HCT116 (cell line): ENCODE results near the gene TBC1D4. TPM values are rescaled to one million over a fixed set of nuclear protein-coding genes. Genes with fewer than 3 reads are reported as not detected.

Source experiments
- ATAC-seq: fragments of 200-7000 bp; cut with Tn5 transposase; 2 replicates; pipeline ENCODE4 v1.9.1; 2020; ENCODE audit warnings: mild to moderate bottlenecking, moderate library complexity
- BruUV-seq: library from RNA; stranded (reverse); fragments of 400-500 nt; replicated peaks from 2 replicates; lab custom pipeline; 2021; lab: Mats Ljungman, UMichigan
- CTCF ChIA-PET: fragments of 300-600 bp; sonication (Branson Sonifier 250); formaldehyde crosslinking; loops from one replicate; lab custom pipeline; 2021; ENCODE audit warnings: antibody characterized with exemption; lab: Charles Lee
- POLR2A ChIA-PET: fragments of 300-600, 350-600 bp; sonication (Branson Sonifier 250); formaldehyde crosslinking; loops from one replicate; lab custom pipeline; 2021; ENCODE audit warnings: antibody characterized with exemption; lab: Charles Lee
- RAD21 ChIA-PET, 2 experiments: fragments of 300-600 bp; sonication (Branson Sonifier 250); formaldehyde crosslinking; loops; one replicate each; lab custom pipeline; 2023; ENCODE audit warnings: low total read pairs in 2 of 2; ENCODE audit not compliant: uncharacterized antibody in 2 of 2, unreplicated experiment in 2 of 2, low non-redundant PET in 1 of 2; lab: Charles Lee
- DNase-seq: peaks from one replicate; pipeline ENCODE4 v3.0.0-alpha.2; 2010; ENCODE audit warnings: low read depth, low spot score
- H2AFZ ChIP-seq: fragments of 200-600 bp; shearing (Covaris generic), sonication (generic); 2 replicates; pipeline ENCODE4 v1.6.1; 2017; ENCODE audit warnings: low read depth, mixed run types, mixed read lengths, antibody characterized with exemption, low read length; ENCODE audit not compliant: poor library complexity, severe bottlenecking
- H3K27ac ChIP-seq: 2 replicates; pipeline ENCODE4 v1.5.1; 2012; ENCODE audit warnings: low read depth, low read length
- H3K27me3 ChIP-seq: fragments of 200-600 bp; sonication (generic); 2 replicates; pipeline ENCODE4 v1.6.1; 2016; ENCODE audit warnings: mixed run types, low read length, mixed read lengths; ENCODE audit not compliant: insufficient read depth
- H3K36me3 ChIP-seq, 2 experiments: fragments of 200-500 bp in 1 of 2; fragments of 200-600 bp in 1 of 2; sonication (Bioruptor generic) in 1 of 2; sonication (generic) in 1 of 2; 2 replicates each; pipeline versions ENCODE4 v1.5.1 to v1.6.1; 2014 to 2016; ENCODE audit warnings: low read length in 2 of 2, inconsistent platforms in 1 of 2, mixed read lengths in 1 of 2, mixed run types in 1 of 2; ENCODE audit not compliant: insufficient read depth in 2 of 2, control insufficient read depth in 1 of 2
- H3K4me1 ChIP-seq, 2 experiments: fragments of 200-600 bp in 1 of 2; sonication (generic) in 1 of 2; 2 replicates each; pipeline versions ENCODE4 v1.5.1 to v1.6.1; 2012 to 2017; ENCODE audit warnings: low read length in 2 of 2, inconsistent platforms in 1 of 2, mild to moderate bottlenecking in 1 of 2, mixed read lengths in 1 of 2, mixed run types in 1 of 2, moderate library complexity in 1 of 2; ENCODE audit not compliant: insufficient read depth in 2 of 2, control insufficient read depth in 1 of 2
- H3K4me2 ChIP-seq: fragments of 200-600 bp; sonication (generic); 2 replicates; pipeline ENCODE4 v1.6.1; 2017; ENCODE audit warnings: mixed run types, low read length, mixed read lengths
- H3K4me3 ChIP-seq, 2 experiments: fragments of 200-600 bp in 1 of 2; sonication (generic) in 1 of 2; replicated peaks in 1 of 2; 2 replicates each; pipeline ENCODE4 v1.5.1; 2011 to 2016; ENCODE audit warnings: low read length in 2 of 2, control low read depth in 1 of 2, low read depth in 1 of 2, mild to moderate bottlenecking in 1 of 2, mixed read lengths in 1 of 2, mixed run types in 1 of 2
- H3K79me2 ChIP-seq: fragments of 200-600 bp; sonication (generic); 2 replicates; pipeline ENCODE4 v1.6.1; 2017; ENCODE audit warnings: mild to moderate bottlenecking, mixed run types, low read length, moderate library complexity, mixed read lengths; ENCODE audit not compliant: insufficient read depth
- H3K9ac ChIP-seq: fragments of 200-600 bp; sonication (generic); 2 replicates; pipeline ENCODE4 v1.6.1; 2016; ENCODE audit warnings: low read length, mixed read lengths
- H3K9me2 ChIP-seq: fragments of 200-600 bp; sonication (generic), shearing (Covaris generic); 2 replicates; pipeline ENCODE4 v1.6.1; 2017; ENCODE audit warnings: mixed run types, mild to moderate bottlenecking, moderate library complexity; ENCODE audit not compliant: insufficient read depth
- H3K9me3 ChIP-seq, 2 experiments: fragments of 200-500 bp in 1 of 2; fragments of 200-600 bp in 1 of 2; sonication (Bioruptor generic) in 1 of 2; sonication (generic) in 1 of 2; 2 replicates each; pipeline ENCODE4 v1.6.1; 2014 to 2017; ENCODE audit warnings: low read length in 2 of 2, mixed read lengths in 2 of 2, inconsistent platforms in 1 of 2, low read depth in 1 of 2, mild to moderate bottlenecking in 1 of 2, mixed run types in 1 of 2, moderate library complexity in 1 of 2; ENCODE audit not compliant: control insufficient read depth in 1 of 2, insufficient read depth in 1 of 2
- H4K20me1 ChIP-seq: fragments of 200-600 bp; sonication (generic), shearing (Covaris generic); 2 replicates; pipeline ENCODE4 v1.6.1; 2017; ENCODE audit warnings: mixed run types, mild to moderate bottlenecking, moderate library complexity; ENCODE audit not compliant: insufficient read depth
- CBX3 ChIP-seq: IDR thresholded peaks from 2 replicates; pipeline ENCODE4 v1.6.1; 2012; ENCODE audit warnings: low read depth
- CTCF ChIP-seq, 3 experiments: fragments of 200-600 bp in 1 of 3; sonication (generic) in 1 of 3; IDR thresholded peaks in 2 of 3; conservative IDR thresholded peaks in 1 of 3; 2 replicates each; pipeline ENCODE4 v1.5.1; 2012 to 2017; ENCODE audit warnings: low read depth in 2 of 3, low read length in 2 of 3, antibody characterized with exemption in 1 of 3, borderline replicate concordance in 1 of 3, control low read depth in 1 of 3, mild to moderate bottlenecking in 1 of 3, mixed read lengths in 1 of 3, mixed run types in 1 of 3, moderate library complexity in 1 of 3; ENCODE audit not compliant: insufficient read depth in 1 of 3
- EGR1 ChIP-seq: IDR thresholded peaks from 2 replicates; pipeline ENCODE4 v1.6.1; 2012; ENCODE audit warnings: low read depth
- JUND ChIP-seq: IDR thresholded peaks from 2 replicates; pipeline ENCODE4 v1.6.1; 2012
- RAD21 ChIP-seq: IDR thresholded peaks from 2 replicates; pipeline ENCODE4 v1.6.1; 2012; ENCODE audit warnings: low read depth, mild to moderate bottlenecking
- REST ChIP-seq: IDR thresholded peaks from 2 replicates; pipeline ENCODE4 v1.6.1; 2012; ENCODE audit warnings: low read depth
- SP1 ChIP-seq: IDR thresholded peaks from 2 replicates; pipeline ENCODE4 v1.6.1; 2012; ENCODE audit warnings: low read depth
- YY1 ChIP-seq: IDR thresholded peaks from 2 replicates; pipeline ENCODE4 v1.6.1; 2011; ENCODE audit warnings: low read length, low read depth, moderate library complexity, mild to moderate bottlenecking; ENCODE audit not compliant: insufficient replicate concordance; ENCODE audit errors: extremely low read depth
- intact Hi-C: fragments of 100-400 bp; cut with micrococcal nuclease; formaldehyde crosslinking; loops from 2 replicates; pipeline ENCODE4 v1.10.0; 2022
- total RNA-seq: library from RNA; stranded (reverse); gene quantifications from one replicate; pipeline ENCODE4 v1.2.1, GENCODE V29; 2021; ENCODE audit not compliant: unreplicated experiment

TBC1D4 gene
- total RNA-seq, 1 experiment from 2014 or later: 24.6 TPM

GRCh38 chr13:75372923-75373841 is 108.8 kb downstream of the TBC1D4 start (continued):
- TF ChIP-seq REST: no peak
- no peak for TF ChIP-seq YY1
- TF ChIP-seq EGR1: no peak
- TF ChIP-seq JUND: no peak
- no peak for TF ChIP-seq SP1

- no peaks in the 10 kb centered on the region for H3K36me3 ChIP-seq
- peaks cover 4% of the 10 kb centered on the region; the same call in 1 of the 2 replicates for H4K20me1 ChIP-seq
- H3K9me2 ChIP-seq: no peaks in the 10 kb centered on the region
- ChIA-PET POLR2A (no interaction called here), CTCF (interaction anchor here (0.7 to 2.5 kb wide), 8 partner anchors 11 to 110 kb away, joined by 3 to 12 read pairs (median 4); partner anchors contain the start of gene TBC1D4), RAD21 (interaction anchor here in 1 of 2 experiments (1.2 kb wide), 1 partner anchor 110 kb away, joined by 3 read pairs; the partner anchor contains the start of gene TBC1D4)
- H2AFZ ChIP-seq: no peak overlapping the region
- H3K9ac ChIP-seq: no peak overlapping the region
- no TSS peak for BruUV-seq
- H3K79me2 ChIP-seq: peaks cover 13% of the 10 kb centered on the region; the same call in 1 of the 2 replicates
- H3K27ac ChIP-seq: no peak overlapping the region
- no peak overlapping the region for H3K4me2 ChIP-seq
- no peaks in the 10 kb centered on the region for H3K9me3 ChIP-seq
- intact Hi-C loops: loop anchor here (1.0 to 2.0 kb wide), 2 partner anchors 108 to 177 kb away; partner anchors contain the start of gene UCHL3
- DNase-seq: no peak
- ATAC-seq: peak; percentile 81
- no peak overlapping the region for H3K4me3 ChIP-seq
- no peaks in the 10 kb centered on the region for H3K27me3 ChIP-seq
- TF ChIP-seq CBX3 (no peak), CTCF (IDR thresholded peaks at IDR 0.05 in 2 of 3, conservative IDR thresholded peaks at IDR 0.05 in 1 of 3; ENCODE audit: borderline replicate concordance in 1 of 3, insufficient read depth in 1 of 3, low read depth in 2 of 3, low read length in 2 of 3) (peak; percentile 51 to 61 (median 59); a peak in 5 of 6 replicates), RAD21 (peak; percentile 55)
- H3K4me1 ChIP-seq: peaks cover 15 to 18% of the 10 kb centered on the region in 2 experiments; a peak in 3 of 4 replicates
Observed at GRCh38 chr13:75372517-75372916, 109.5 kb downstream of the TBC1D4 start.
